GM12891 (cell line): ENCODE results near the gene LRRC56.

Experiments
- DNase-seq: peaks from one replicate; pipeline ENCODE4 v3.0.0; 2011; ENCODE audit warnings: low spot score; ENCODE audit not compliant: insufficient read length
- FAIRE-seq: peaks from 2 replicates; lab custom pipeline; 2011; peaks lifted over from hg19 to GRCh38; lab: Jason Lieb, UNC
- PAX5 ChIP-seq: IDR thresholded peaks from 2 replicates; pipeline ENCODE4 v1.6.1; 2011; ENCODE audit warnings: low read length, moderate library complexity, mild to moderate bottlenecking; ENCODE audit not compliant: insufficient read depth, severe bottlenecking
- POLR2A ChIP-seq: IDR thresholded peaks from 2 replicates; pipeline ENCODE4 v1.6.1; 2011; ENCODE audit warnings: low read depth, low read length, control low read depth
- POLR2AphosphoS5 ChIP-seq: IDR thresholded peaks from 2 replicates; pipeline ENCODE4 v1.6.1; 2011; ENCODE audit warnings: low read depth, low read length, control low read depth
- POU2F2 ChIP-seq: IDR thresholded peaks from 2 replicates; pipeline ENCODE4 v1.6.1; 2011; ENCODE audit warnings: low read depth, mild to moderate bottlenecking, control low read depth, low read length, moderate library complexity
- SPI1 ChIP-seq: IDR thresholded peaks from 2 replicates; pipeline ENCODE4 v1.6.1; 2011; ENCODE audit warnings: low read depth, low read length, control low read depth
- TAF1 ChIP-seq: IDR thresholded peaks from 2 replicates; pipeline ENCODE4 v1.6.1; 2011; ENCODE audit warnings: low read depth, low read length, control low read depth

The LRRC56 gene

DNA sequence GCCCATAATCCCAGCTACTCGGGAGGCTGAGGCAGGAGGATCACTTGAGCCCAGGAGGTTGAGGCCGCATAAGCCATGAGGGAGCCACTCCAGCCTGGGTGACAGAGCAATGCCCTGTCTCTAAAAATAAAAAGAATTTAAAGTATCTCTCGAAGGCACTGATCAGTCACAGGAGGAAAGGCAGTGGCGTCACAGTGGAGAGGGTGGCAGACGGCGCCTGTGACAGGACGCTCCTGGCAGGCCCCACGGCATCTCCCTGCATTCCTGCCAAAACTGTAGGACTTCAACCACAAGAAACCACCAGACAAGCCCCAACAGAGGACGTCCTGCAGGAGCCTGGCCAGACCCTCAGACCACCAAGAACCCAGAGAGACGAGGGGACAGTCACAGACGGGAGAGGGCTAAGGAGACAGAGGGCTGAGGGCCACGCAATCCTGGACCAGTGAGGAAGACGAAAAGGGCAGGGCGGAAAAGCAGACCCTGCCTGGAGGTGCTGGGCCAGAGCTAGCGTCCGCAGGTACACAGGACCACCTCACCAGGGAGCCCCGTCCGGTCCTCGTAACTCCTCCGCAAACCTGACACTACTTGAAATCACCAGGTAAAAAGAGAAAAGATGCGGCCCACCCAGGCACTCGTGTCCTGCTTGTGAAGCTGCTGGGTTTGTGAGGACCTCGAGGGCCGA, 36.2 kb upstream of the LRRC56 start:
- FAIRE-seq (no peak), DNase-seq (peak; percentile 5)
- no peak for TF ChIP-seq SPI1
- TF ChIP-seq POLR2A, result no peak
- TF ChIP-seq PAX5, result no peak
- TF ChIP-seq POU2F2, result no peak
- no peak for TF ChIP-seq POLR2AphosphoS5
- TF ChIP-seq TAF1, result no peak

DNA sequence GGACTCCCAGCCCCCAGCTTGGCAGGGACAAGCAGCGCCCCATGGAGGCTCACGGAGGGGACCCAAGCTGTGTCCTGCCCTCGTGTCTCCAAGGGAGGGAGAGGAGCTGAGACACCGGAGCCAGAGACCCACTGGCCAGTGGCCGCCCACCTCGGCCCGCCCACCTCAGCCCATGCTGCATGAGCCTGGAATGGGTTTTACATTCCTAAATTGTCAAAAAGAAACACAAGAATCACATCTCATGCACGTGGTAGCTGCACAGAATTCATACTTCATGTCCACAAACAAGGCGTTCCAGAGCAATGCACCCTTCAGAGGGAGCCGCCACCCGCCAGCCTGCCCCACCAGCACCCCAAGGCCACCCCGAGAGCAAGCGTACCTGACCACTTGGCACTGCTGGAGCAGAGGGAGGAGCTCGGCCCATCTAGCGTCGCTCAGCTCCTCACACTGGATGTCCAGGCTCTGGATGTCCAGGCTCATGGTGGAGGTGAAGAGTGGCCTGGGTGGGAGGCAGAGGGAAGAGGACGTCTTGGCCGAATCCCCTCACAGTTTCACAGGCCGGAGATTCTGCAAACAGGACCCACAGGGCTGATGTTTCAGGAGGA, 35.5 kb upstream of the LRRC56 start:
- no peak for TF ChIP-seq SPI1
- no peak for TF ChIP-seq PAX5
- TF ChIP-seq POLR2A, result no peak
- TF ChIP-seq TAF1, result no peak
- no peak for TF ChIP-seq POU2F2
- TF ChIP-seq POLR2AphosphoS5, result no peak
- FAIRE-seq (no peak), DNase-seq (peak; percentile 10)

DNA sequence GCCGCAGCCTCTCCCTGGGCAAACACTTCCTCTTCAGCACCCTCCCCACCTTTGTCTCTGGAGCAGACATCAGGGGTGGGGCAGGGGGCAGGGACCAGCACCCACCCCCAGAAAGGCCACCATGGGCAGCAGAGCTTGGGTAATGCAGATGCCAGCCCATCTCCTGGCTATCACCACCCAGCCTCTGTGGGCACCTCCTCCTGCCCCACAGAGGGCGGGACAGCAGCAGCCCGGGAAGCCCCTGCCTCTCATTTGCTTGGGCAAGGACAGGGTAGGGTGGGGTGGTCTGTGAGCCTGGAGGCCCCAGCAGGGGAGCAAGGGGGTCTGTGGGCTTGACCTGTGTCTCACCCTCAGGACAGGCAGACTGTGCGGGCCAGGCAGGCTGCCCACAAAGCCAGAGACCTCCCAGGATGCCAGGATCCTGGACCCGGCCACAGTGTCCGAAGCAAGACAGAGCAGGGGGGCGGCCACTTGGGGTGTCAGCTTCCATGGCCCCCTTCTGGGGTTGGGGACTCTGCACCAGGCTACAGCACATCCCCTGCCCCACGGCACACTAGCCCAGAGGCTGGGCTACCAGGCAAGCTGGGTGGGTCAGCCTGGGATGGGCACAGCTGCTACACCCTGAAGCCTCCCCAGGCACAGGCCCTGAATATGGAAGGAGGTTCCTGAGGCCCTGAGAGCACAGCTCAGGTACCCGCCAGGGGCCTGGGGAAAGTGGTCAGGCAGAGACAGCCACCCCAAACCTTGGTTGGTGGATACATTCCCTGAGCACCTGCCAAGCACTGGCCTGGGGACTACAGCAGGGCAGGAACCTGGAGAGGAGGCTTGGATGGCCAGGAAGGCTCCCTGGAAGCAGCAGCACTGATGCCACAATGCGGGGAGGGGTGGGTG, 34.8 kb upstream of the LRRC56 start:
- FAIRE-seq, result no peak
- no peak for TF ChIP-seq POLR2A
- no peak for TF ChIP-seq PAX5
- TF ChIP-seq TAF1, result no peak
- no peak for TF ChIP-seq POLR2AphosphoS5
- no peak for TF ChIP-seq POU2F2
- TF ChIP-seq SPI1, result no peak
- no peak for DNase-seq

DNA sequence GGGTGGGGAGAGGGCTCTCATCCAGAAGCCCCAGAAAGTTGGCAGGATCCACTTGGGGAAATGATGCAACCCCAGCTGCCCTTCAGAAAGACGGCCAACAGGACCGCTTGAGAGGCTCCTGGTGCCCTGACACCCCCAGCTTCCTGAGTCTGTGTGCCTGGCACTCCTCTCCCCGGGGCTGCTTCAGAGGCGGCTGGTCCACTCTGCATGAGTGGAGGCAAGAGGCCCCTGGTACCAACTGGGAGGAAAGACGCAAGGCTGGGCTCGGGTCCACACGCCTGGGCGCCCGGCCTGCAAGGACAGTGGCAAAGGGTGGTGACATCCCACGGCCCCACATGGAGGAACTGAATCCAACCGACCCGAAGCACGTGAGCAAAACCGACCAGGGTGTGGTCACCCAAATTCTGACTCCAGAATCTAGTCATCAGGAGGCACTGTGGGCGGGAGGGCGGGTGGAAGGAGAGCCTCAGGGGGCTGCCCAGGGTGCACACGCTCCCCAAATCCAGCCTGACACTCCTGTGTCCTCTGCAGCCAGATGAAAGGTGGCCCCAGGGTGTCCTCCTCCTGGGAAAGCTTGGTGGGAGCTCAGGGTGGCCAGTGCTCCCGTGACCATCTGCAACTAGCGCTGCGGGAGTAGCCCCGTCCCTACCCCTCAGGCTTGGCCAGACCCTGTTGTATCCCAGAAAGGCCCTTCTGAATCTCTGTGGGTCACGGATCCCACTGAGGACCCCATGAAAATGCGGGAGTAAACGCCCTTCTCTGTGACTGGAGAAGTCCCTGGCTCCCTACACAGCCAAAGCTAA, 33.9 kb upstream of the LRRC56 start:
- peak; percentile 82 for DNase-seq
- FAIRE-seq, result no peak
- TF ChIP-seq SPI1, result peak; percentile 73
- TF ChIP-seq TAF1, result no peak
- TF ChIP-seq POU2F2, result no peak

- DNase-seq, result peak; percentile 50
- TF ChIP-seq SPI1 (no peak), TAF1 (no peak), POU2F2 (no peak), PAX5 (no peak)
- peak; percentile 88 for FAIRE-seq
These were observed 33.0 kb upstream of the LRRC56 start for GRCh38 chr11:504053-504993.

DNA sequence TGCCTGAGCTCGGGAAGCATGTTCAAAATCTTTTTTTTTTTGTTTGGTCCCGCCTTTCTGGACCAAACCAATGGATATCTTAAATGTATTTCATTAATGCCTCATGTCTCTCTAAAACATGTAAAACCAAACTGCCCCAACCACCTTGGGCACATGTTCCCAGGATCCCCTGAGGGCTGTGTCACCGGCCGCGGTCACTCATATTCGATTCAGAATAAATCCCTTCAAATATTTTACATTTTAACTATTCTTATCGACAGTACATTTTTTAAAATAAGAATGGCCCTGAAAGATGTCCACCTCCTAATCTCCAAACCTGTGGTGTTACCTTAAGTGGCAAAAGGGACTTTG, 32.4 kb upstream of the LRRC56 start:
- FAIRE-seq (peak; percentile 23), DNase-seq (no peak)
- no peak for TF ChIP-seq POU2F2
- no peak for TF ChIP-seq POLR2A
- no peak for TF ChIP-seq PAX5
- no peak for TF ChIP-seq POLR2AphosphoS5
- no peak for TF ChIP-seq TAF1
- no peak for TF ChIP-seq SPI1

DNA sequence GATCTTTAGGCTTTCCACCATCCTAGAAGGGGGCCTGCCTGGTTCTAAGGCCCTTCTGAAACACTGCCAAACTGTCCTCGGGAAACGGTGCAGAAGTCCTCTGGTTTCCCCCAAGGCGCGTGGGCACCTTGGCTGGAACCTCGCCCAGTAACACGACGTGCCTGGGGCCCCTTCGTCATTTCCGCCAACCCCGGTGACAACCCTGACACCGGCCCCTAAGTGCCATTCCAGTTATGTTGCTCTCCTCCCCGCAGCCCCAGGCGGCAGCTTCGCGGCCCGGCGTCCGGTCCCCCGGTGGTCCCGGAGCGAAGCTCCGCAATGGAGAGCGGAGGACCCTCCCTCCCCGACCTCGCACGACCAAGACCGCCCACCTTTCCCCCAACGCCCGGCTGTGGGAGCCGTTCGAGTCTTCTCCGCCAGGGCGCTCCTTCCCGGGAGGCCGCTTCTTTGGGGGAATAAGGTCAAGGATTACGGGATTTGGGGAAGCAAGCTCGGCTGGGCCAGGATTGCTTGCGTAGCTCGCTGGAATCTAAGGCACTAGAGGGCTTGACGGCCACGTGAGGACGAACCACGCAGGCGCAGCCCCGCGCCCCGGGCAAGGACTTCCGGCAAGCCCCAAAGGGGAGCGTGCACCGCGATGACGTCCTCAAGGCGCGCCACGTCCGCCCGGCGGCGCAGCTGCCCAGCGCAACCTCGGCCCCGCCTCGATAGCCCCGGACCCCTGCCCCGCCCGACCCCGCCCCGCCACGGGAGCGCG, 30.9 kb upstream of the LRRC56 start:
- peak; percentile 100 for FAIRE-seq
- TF ChIP-seq POLR2A, result peak; percentile 93
- no peak for TF ChIP-seq SPI1
- TF ChIP-seq POU2F2, result peak; percentile 49; the same call in 1 of the 2 replicates
- TF ChIP-seq TAF1, result 0 out of 2 replicates have a peak, but pooled peaks have one; percentile 62
- no peak for TF ChIP-seq PAX5
- TF ChIP-seq POLR2AphosphoS5, result peak; percentile 87
- DNase-seq, result peak; percentile 99

GRCh38 chr11:506995-507726, 30.2 kb upstream of the LRRC56 start, which contains the start of gene RNH1:
TSS of gene RNH1 (minus strand) at chr11:507242. CDS start at chr11:502162, 5,080 bp downstream.
- FAIRE-seq (no peak), DNase-seq (peak; percentile 98)
- TF ChIP-seq POLR2A, result no peak; the same call in 1 of the 2 replicates
- TF ChIP-seq POLR2AphosphoS5, result peak; percentile 54; the same call in 1 of the 2 replicates
- 0 out of 2 replicates have a peak, but pooled peaks have one; percentile 24 for TF ChIP-seq POU2F2
- TF ChIP-seq SPI1, result no peak
